Measurements from ENCODE around the gene NOTUM. TPM values are rescaled to one million over a fixed set of nuclear protein-coding genes. Genes with fewer than 3 reads are reported as not detected.

Gene NOTUM
- polyA plus RNA-seq, 1 experiment = 0.06 TPM

GRCh38 chr17:81926451-81927151, 34.4 kb downstream of the NOTUM start:
- CTCF ChIA-PET = interaction anchor here (0.7 to 1.4 kb wide), 4 partner anchors 9 to 104 kb away, joined by 3 to 8 read pairs (median 3); partner anchors contain the start of genes NOTUM and SIRT7
- TF ChIP-seq CTCF (IDR thresholded peaks at IDR 0.05; ENCODE audit: insufficient read depth, low read depth, low read length) = no peak
- peaks cover 7% of the 10 kb centered on the region for H3K36me3 ChIP-seq (ENCODE audit: control insufficient read depth, insufficient read depth, low read length)
- peak overlapping the region; percentile 90 for H3K4me3 ChIP-seq (ENCODE audit: low read depth, low read length)
- no peaks in the 10 kb centered on the region for H3K27me3 ChIP-seq (ENCODE audit: control insufficient read depth, insufficient read depth, low read length)
- no peak for DNase-seq (ENCODE audit: low read depth)
- POLR2A ChIA-PET = no interaction called here

GRCh38 chr17:81925860-81926450, 35.0 kb downstream of the NOTUM start:
- ChIA-PET CTCF (interaction anchor here (0.7 to 1.1 kb wide), 4 partner anchors 8 to 105 kb away, joined by 3 read pairs; partner anchors contain the start of gene SIRT7), POLR2A (interaction anchor here (0.6 kb wide), 1 partner anchor 413 kb away, joined by 3 read pairs; no protein-coding TSS in a partner anchor)
- DNase-seq (ENCODE audit: low read depth) = no peak
- Histone ChIP-seq H3K36me3 (ENCODE audit: control insufficient read depth, insufficient read depth, low read length) (peaks cover 11% of the 10 kb centered on the region), H3K27me3 (ENCODE audit: control insufficient read depth, insufficient read depth, low read length) (no peaks in the 10 kb centered on the region), H3K4me3 (ENCODE audit: low read depth, low read length) (peak overlapping the region; percentile 90)
- TF ChIP-seq CTCF (IDR thresholded peaks at IDR 0.05; ENCODE audit: insufficient read depth, low read depth, low read length) = no peak

GRCh38 chr17:81924557-81925532, 36.1 kb downstream of the NOTUM start:
- DNase-seq (ENCODE audit: low read depth) = no peak
- Histone ChIP-seq H3K36me3 (ENCODE audit: control insufficient read depth, insufficient read depth, low read length) (peaks cover 17% of the 10 kb centered on the region), H3K4me3 (ENCODE audit: low read depth, low read length) (no peak overlapping the region), H3K27me3 (ENCODE audit: control insufficient read depth, insufficient read depth, low read length) (no peaks in the 10 kb centered on the region)
- TF ChIP-seq CTCF (IDR thresholded peaks at IDR 0.05; ENCODE audit: insufficient read depth, low read depth, low read length) = no peak
- POLR2A ChIA-PET = interaction anchor here (0.6 kb wide), 1 partner anchor 414 kb away, joined by 3 read pairs; no protein-coding TSS in a partner anchor
- CTCF ChIA-PET = interaction anchor here (1.0 kb wide), 2 partner anchors 10 to 16 kb away, joined by 3 read pairs; no protein-coding TSS in a partner anchor

- Histone ChIP-seq H3K4me3 (ENCODE audit: low read depth, low read length) (peak overlapping the region; percentile 29), H3K27me3 (ENCODE audit: control insufficient read depth, insufficient read depth, low read length) (no peaks in the 10 kb centered on the region), H3K36me3 (ENCODE audit: control insufficient read depth, insufficient read depth, low read length) (peaks cover 21% of the 10 kb centered on the region)
- TF ChIP-seq CTCF (IDR thresholded peaks at IDR 0.05; ENCODE audit: insufficient read depth, low read depth, low read length) = no peak
- ChIA-PET CTCF (interaction anchor here (1.0 to 1.6 kb wide), 4 partner anchors 11 to 189 kb away, joined by 3 to 6 read pairs (median 3); partner anchors contain the start of gene DCXR), POLR2A (interaction anchor here (0.8 kb wide), 1 partner anchor 115 kb away, joined by 14 read pairs; no protein-coding TSS in a partner anchor)
- no peak for DNase-seq (ENCODE audit: low read depth)
These were observed 37.4 kb downstream of the NOTUM start for GRCh38 chr17:81923302-81924260.

Data from BJ (cell line).